Bronchial epithelial cell (primary cell): ENCODE results near the gene COL4A1. TPM values are rescaled to one million over a fixed set of nuclear protein-coding genes. Genes with fewer than 3 reads are reported as not detected.

Experiments used
- DNase-seq: peaks from one replicate; pipeline ENCODE4 v3.0.0-alpha.2; 2010; ENCODE audit warnings: low read depth
- FAIRE-seq: peaks from 2 replicates; lab custom pipeline; 2011; peaks lifted over from hg19 to GRCh38; lab: Jason Lieb, UNC
- H3K27me3 ChIP-seq: 2 replicates; pipeline ENCODE4 v1.5.1; 2011; ENCODE audit warnings: low read length; ENCODE audit not compliant: control insufficient read depth, insufficient read depth
- H3K36me3 ChIP-seq: 2 replicates; pipeline ENCODE4 v1.5.1; 2011; ENCODE audit warnings: low read length; ENCODE audit not compliant: control insufficient read depth, insufficient read depth
- H3K4me3 ChIP-seq: 2 replicates; pipeline ENCODE4 v1.5.1; 2011; ENCODE audit warnings: mild to moderate bottlenecking, low read depth, low read length, control low read depth
- CTCF ChIP-seq: IDR thresholded peaks from 2 replicates; pipeline ENCODE4 v1.5.1; 2011; ENCODE audit warnings: mild to moderate bottlenecking, moderate library complexity, low read length, control low read depth, inconsistent platforms; ENCODE audit not compliant: insufficient read depth, severe bottlenecking
- total RNA-seq: library from RNA; depleted of rRNA; stranded (reverse); fragments of >200 nt; gene quantifications from 2 replicates; pipeline ENCODE4 v1.2.1, GENCODE V29; 2014

The COL4A1 gene
- total RNA-seq, 1 donor from 2014 or later = 7.4 TPM

- Histone ChIP-seq H3K27me3 (no peaks in the 10 kb centered on the region), H3K36me3 (no peaks in the 10 kb centered on the region), H3K4me3 (no peak overlapping the region)
- no peak for TF ChIP-seq CTCF
- FAIRE-seq (no peak), DNase-seq (no peak)
Observed at GRCh38 chr13:110150384-110151101, 156.4 kb downstream of the COL4A1 start.

GRCh38 chr13:110149036-110149435 lies 157.9 kb downstream of the COL4A1 start:
- no peaks in the 10 kb centered on the region for H3K27me3 ChIP-seq
- H3K4me3 ChIP-seq = no peak overlapping the region
- no peak for TF ChIP-seq CTCF
- H3K36me3 ChIP-seq = no peaks in the 10 kb centered on the region
- FAIRE-seq (no peak), DNase-seq (no peak)

- H3K36me3 ChIP-seq = no peaks in the 10 kb centered on the region
- no peak for FAIRE-seq
- TF ChIP-seq CTCF = no peak
- H3K4me3 ChIP-seq = no peak overlapping the region
- H3K27me3 ChIP-seq = peaks cover 3% of the 10 kb centered on the region
- no peak for DNase-seq
Observed at GRCh38 chr13:110140099-110140498, 166.9 kb downstream of the COL4A1 start.

GRCh38 chr13:110138700-110139036 lies 168.3 kb downstream of the COL4A1 start:
- Histone ChIP-seq H3K27me3 (peaks cover 3% of the 10 kb centered on the region), H3K4me3 (peak overlapping the region; percentile 51), H3K36me3 (no peaks in the 10 kb centered on the region)
- FAIRE-seq (no peak), DNase-seq (no peak)
- TF ChIP-seq CTCF = no peak

GRCh38 chr13:110138010-110138699 lies 168.8 kb downstream of the COL4A1 start:
- peak; percentile 14 for TF ChIP-seq CTCF
- no peaks in the 10 kb centered on the region for H3K36me3 ChIP-seq
- FAIRE-seq (no peak), DNase-seq (peak; percentile 72)
- H3K4me3 ChIP-seq = peak overlapping the region; percentile 51
- H3K27me3 ChIP-seq = peaks cover 3% of the 10 kb centered on the region
